Mucosa of descending colon (tissue), 3 donors: ENCODE results near the gene CTBP1. TPM values are rescaled to one million over a fixed set of nuclear protein-coding genes. Genes with fewer than 3 reads are reported as not detected.

ENCODE experiments used
- ATAC-seq: fragments of 200-7000 bp; cut with Tn5 transposase; one replicate; pipeline ENCODE4 v1.9.1; 2020; ENCODE audit warnings: mild to moderate bottlenecking, moderate library complexity
- DNase-seq, 3 donors: peaks; one replicate each; pipeline ENCODE4 v3.0.0-alpha.2; 2020
- H3K36me3 ChIP-seq: fragments of 200-600 bp; one replicate; pipeline ENCODE4 v1.8.0; 2021; ENCODE audit warnings: low read depth, mild to moderate bottlenecking
- H3K4me1 ChIP-seq: fragments of 200-600 bp; one replicate; pipeline ENCODE4 v1.8.0; 2021; ENCODE audit warnings: low read depth, mild to moderate bottlenecking
- H3K4me3 ChIP-seq: fragments of 200-600 bp; one replicate; pipeline ENCODE4 v1.8.0; 2021; ENCODE audit warnings: mild to moderate bottlenecking
- H3K9me3 ChIP-seq: fragments of 200-600 bp; one replicate; pipeline ENCODE4 v1.8.0; 2021; ENCODE audit warnings: mild to moderate bottlenecking
- intact Hi-C, 2 donors: fragments of 100-400 bp; cut with DNase I in 1 of 2; cut with micrococcal nuclease in 1 of 2; formaldehyde crosslinking; loops; one replicate each; pipeline versions ENCODE4 v1.11.0 to v1.11.1; 2022; cut with DNase I, micrococcal nuclease
- total RNA-seq, 3 donors: library from RNA; stranded (reverse); fragmentation: NEBNext Ultra II Directional in 2 of 3; extraction: Animal tissue kit (Norgen Biotek cat#: 25700) in 2 of 3; gene quantifications; one replicate each; pipeline versions ENCODE4 v1.2.1 to v1.2.4, GENCODE V29; 2021 to 2023
- TF ChIP-seq, protein P1 (sequence below): fragments of 200-600 bp; IDR thresholded peaks from one replicate; pipeline ENCODE4 v1.8.0; 2022; ENCODE audit warnings: antibody characterized with exemption, mild to moderate bottlenecking
- donor health status: DM: no; HTN: no; CAD: no; lungs with moderate emphysema.
- donor health status: DM: no; HTN: no; CAD: no.
- donor health status: DM: no; HTN: yes; CAD: no.

The CTBP1 gene
- total RNA-seq, 3 donors from 2014 or later, result 151 to 188 (median 168) TPM

DNA sequence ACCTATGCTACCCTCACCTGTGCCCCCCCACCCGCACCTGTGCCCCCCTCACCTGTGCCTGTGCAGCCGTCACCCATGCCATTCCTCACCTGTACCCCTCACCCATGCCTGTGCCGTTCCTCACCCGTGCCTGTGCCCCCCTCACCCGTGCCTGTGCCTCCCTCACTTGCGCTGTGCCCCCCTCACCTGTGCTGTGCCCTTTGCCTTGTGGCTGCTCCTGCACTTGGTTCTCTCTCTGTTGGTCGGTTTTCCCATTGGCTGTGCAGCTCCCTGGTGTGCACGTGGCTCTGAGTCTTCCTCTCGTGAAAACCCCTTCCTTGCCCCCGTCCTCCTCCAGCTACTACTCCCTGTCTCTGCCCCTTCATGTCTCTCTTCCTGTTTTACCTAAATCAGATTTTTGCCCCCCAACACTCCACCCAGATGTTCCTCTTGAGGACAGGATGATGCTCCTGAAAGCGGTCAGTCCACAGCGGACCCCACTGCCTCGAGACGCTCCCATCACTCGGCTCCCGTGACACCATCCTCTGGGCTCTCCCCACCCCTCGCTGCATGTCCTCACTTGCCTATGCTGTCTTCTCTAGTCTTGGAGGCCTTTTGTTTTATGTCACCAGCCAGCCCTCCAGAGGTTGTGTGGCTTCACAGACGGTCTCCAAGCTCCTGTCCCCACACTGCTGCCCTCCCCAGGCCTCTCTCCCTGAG lies 47.5 kb upstream of the CTBP1 start:
- Histone ChIP-seq H3K4me3 (no peak overlapping the region), H3K36me3 (peaks cover 3% of the 10 kb centered on the region), H3K4me1 (peaks cover 16% of the 10 kb centered on the region), H3K9me3 (no peaks in the 10 kb centered on the region)
- ATAC-seq (no peak), DNase-seq (no peak)
- TF ChIP-seq, protein P1, sequence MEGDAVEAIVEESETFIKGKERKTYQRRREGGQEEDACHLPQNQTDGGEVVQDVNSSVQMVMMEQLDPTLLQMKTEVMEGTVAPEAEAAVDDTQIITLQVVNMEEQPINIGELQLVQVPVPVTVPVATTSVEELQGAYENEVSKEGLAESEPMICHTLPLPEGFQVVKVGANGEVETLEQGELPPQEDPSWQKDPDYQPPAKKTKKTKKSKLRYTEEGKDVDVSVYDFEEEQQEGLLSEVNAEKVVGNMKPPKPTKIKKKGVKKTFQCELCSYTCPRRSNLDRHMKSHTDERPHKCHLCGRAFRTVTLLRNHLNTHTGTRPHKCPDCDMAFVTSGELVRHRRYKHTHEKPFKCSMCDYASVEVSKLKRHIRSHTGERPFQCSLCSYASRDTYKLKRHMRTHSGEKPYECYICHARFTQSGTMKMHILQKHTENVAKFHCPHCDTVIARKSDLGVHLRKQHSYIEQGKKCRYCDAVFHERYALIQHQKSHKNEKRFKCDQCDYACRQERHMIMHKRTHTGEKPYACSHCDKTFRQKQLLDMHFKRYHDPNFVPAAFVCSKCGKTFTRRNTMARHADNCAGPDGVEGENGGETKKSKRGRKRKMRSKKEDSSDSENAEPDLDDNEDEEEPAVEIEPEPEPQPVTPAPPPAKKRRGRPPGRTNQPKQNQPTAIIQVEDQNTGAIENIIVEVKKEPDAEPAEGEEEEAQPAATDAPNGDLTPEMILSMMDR, result no peak
- intact Hi-C loops, result no loop called here

- Histone ChIP-seq H3K9me3 (no peaks in the 10 kb centered on the region), H3K4me1 (peaks cover 26% of the 10 kb centered on the region), H3K4me3 (no peak overlapping the region), H3K36me3 (peaks cover 3% of the 10 kb centered on the region)
- TF ChIP-seq, protein P1, result no peak
- DNase-seq (no peak), ATAC-seq (no peak)
- intact Hi-C loops, result no loop called here
These were observed 46.6 kb upstream of the CTBP1 start for GRCh38 chr4:1295405-1296055.

GRCh38 chr4:1294891-1295290 lies 46.0 kb upstream of the CTBP1 start:
- TF ChIP-seq, protein P1, result no peak
- no peaks in the 10 kb centered on the region for H3K9me3 ChIP-seq
- no peak for ATAC-seq
- intact Hi-C loops, result no loop called here
- H3K4me1 ChIP-seq, result peaks cover 27% of the 10 kb centered on the region
- no peak overlapping the region for H3K4me3 ChIP-seq
- no peak for DNase-seq
- peaks cover 3% of the 10 kb centered on the region for H3K36me3 ChIP-seq

GRCh38 chr4:1294424-1294823 lies 45.5 kb upstream of the CTBP1 start:
- TF ChIP-seq, protein P1, result no peak
- Histone ChIP-seq H3K4me1 (peaks cover 27% of the 10 kb centered on the region), H3K4me3 (no peak overlapping the region), H3K9me3 (no peaks in the 10 kb centered on the region), H3K36me3 (peaks cover 3% of the 10 kb centered on the region)
- intact Hi-C loops, result no loop called here
- DNase-seq (no peak), ATAC-seq (no peak)

DNA sequence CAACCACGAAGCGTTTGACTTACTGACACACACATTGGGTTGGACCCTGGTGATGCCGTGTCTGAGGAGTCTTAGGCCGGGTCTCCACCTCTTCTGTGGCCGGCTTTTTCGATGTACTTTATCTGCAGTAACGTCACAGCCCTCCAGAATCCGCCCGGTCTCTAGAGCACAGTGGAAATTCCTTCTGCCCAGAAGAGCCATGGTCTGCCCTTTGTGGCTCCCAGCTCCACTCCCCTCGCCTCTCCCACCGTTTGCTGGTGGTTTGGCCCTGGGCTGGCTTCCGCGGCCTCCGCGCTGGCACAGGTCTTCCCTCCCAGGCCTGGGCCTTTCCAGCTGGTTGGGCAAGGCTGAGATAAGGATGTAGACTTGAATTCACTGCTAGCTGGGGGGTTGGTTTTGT lies 45.1 kb upstream of the CTBP1 start:
- ATAC-seq, result no peak

More for the DNA sequence above, 45.1 kb upstream of the CTBP1 start:
- no peak for DNase-seq
- no peak overlapping the region for H3K4me3 ChIP-seq
- TF ChIP-seq, protein P1, result no peak
- H3K36me3 ChIP-seq, result peaks cover 3% of the 10 kb centered on the region
- H3K4me1 ChIP-seq, result peaks cover 28% of the 10 kb centered on the region
- no peaks in the 10 kb centered on the region for H3K9me3 ChIP-seq
- intact Hi-C loops, result no loop called here
